A549 (cell line): ENCODE results near the gene RNF186.

Experiments used
- CTCF ChIP-seq: fragments of >200 bp; sonication (Bioruptor Twin); formaldehyde crosslinking; IDR thresholded peaks from 3 replicates; pipeline ENCODE4 v1.5.1; 2016
- HOXB13 ChIP-seq: fragments of 250-450 bp; sonication (Bioruptor Pico); IDR thresholded peaks from 2 replicates; pipeline ENCODE4 v1.5.0; 2020; ENCODE audit warnings: low read depth, mild to moderate bottlenecking, moderate library complexity
- PHF8 ChIP-seq: fragments of 200-600 bp; sonication (generic); IDR thresholded peaks from 2 replicates; pipeline ENCODE4 v1.6.1; 2016; ENCODE audit warnings: low read depth, mild to moderate bottlenecking, antibody characterized with exemption, moderate library complexity, borderline replicate concordance
- POLR2A ChIP-seq: IDR thresholded peaks from 2 replicates; pipeline ENCODE4 v1.6.1; 2012; ENCODE audit warnings: mild to moderate bottlenecking, low read length
- USF2 ChIP-seq: fragments of 450-650 bp; IDR thresholded peaks from 2 replicates; pipeline ENCODE4 v1.6.1; 2014; ENCODE audit warnings: antibody characterized with exemption

GRCh38 chr1:19862944-19863343, 47.9 kb upstream of the RNF186 start:
- TF ChIP-seq USF2, result no peak
- no peak for TF ChIP-seq CTCF
- TF ChIP-seq POLR2A, result no peak
- TF ChIP-seq PHF8, result no peak
- no peak for TF ChIP-seq HOXB13 (CRISPR knock-in tag)
